GM23338 (cell line): ENCODE results near the gene ROGDI. TPM values are rescaled to one million over a fixed set of nuclear protein-coding genes. Genes with fewer than 3 reads are reported as not detected.

Experiments used
- ATAC-seq: fragments of 200-7000 bp; cut with Tn5 transposase; 3 replicates; pipeline ENCODE4 v1.9.1; 2020
- DNase-seq: peaks from one replicate; pipeline ENCODE4 v3.0.0-alpha.2; 2015; ENCODE audit warnings: low spot score
- H2AFZ ChIP-seq: fragments of 200-600 bp; sonication (generic); 2 replicates; pipeline ENCODE4 v1.8.0; 2016; ENCODE audit warnings: antibody characterized with exemption, mild to moderate bottlenecking, moderate library complexity
- H3F3A ChIP-seq: fragments of 200-600 bp; sonication (generic); replicated peaks from 2 replicates; pipeline ENCODE4 v1.8.0; 2017; ENCODE audit warnings: antibody characterized with exemption, mixed run types, low read depth
- H3K27ac ChIP-seq: fragments of 200-600 bp; sonication (generic); 2 replicates; pipeline ENCODE4 v1.6.1; 2016; ENCODE audit warnings: low read depth
- H3K27me3 ChIP-seq: fragments of 200-600 bp; sonication (generic); 2 replicates; pipeline ENCODE4 v1.8.0; 2016; ENCODE audit warnings: mild to moderate bottlenecking, mixed run types, moderate library complexity; ENCODE audit not compliant: insufficient read depth
- H3K36me3 ChIP-seq: fragments of 200-600 bp; sonication (generic); 2 replicates; pipeline ENCODE4 v1.8.0; 2016; ENCODE audit warnings: mild to moderate bottlenecking; ENCODE audit not compliant: insufficient read depth
- H3K4me1 ChIP-seq: fragments of 200-600 bp; sonication (generic); 2 replicates; pipeline ENCODE4 v1.8.0; 2016; ENCODE audit warnings: mild to moderate bottlenecking, moderate library complexity; ENCODE audit not compliant: insufficient read depth
- H3K4me2 ChIP-seq: fragments of 200-600 bp; sonication (generic); 2 replicates; pipeline ENCODE4 v1.7.1; 2017; ENCODE audit warnings: mixed run types
- H3K4me3 ChIP-seq: fragments of 200-600 bp; sonication (generic); 2 replicates; pipeline ENCODE4 v1.6.1; 2016; ENCODE audit warnings: mixed run types
- H3K79me2 ChIP-seq: fragments of 200-600 bp; sonication (generic); replicated peaks from 2 replicates; pipeline ENCODE4 v1.8.0; 2017; ENCODE audit warnings: mild to moderate bottlenecking; ENCODE audit not compliant: insufficient read depth
- H3K9me2 ChIP-seq: fragments of 200-600 bp; sonication (generic); 2 replicates; pipeline ENCODE4 v1.8.0; 2017; ENCODE audit not compliant: insufficient read depth
- H4K20me1 ChIP-seq: fragments of 200-600 bp; sonication (generic); replicated peaks from 2 replicates; pipeline ENCODE4 v1.8.0; 2017; ENCODE audit warnings: mild to moderate bottlenecking; ENCODE audit not compliant: insufficient read depth
- H3K27ac Mint-ChIP-seq: 2 replicates; pipeline ENCODE4 v1.8.0; 2020; ENCODE audit warnings: inconsistent platforms, mild to moderate bottlenecking, moderate library complexity, mixed read lengths
- H3K27me3 Mint-ChIP-seq: 3 replicates; pipeline ENCODE4 v1.8.0; 2022; ENCODE audit warnings: low read depth, mild to moderate bottlenecking, moderate library complexity, mixed read lengths, inconsistent platforms; ENCODE audit not compliant: insufficient read depth, poor library complexity
- H3K36me3 Mint-ChIP-seq: 3 replicates; pipeline ENCODE4 v1.8.0; 2021; ENCODE audit warnings: low read depth, mild to moderate bottlenecking, inconsistent platforms, moderate library complexity, mixed read lengths
- H3K4me1 Mint-ChIP-seq: 3 replicates; pipeline ENCODE4 v1.8.0; 2020; ENCODE audit warnings: mild to moderate bottlenecking, inconsistent platforms, mixed read lengths
- H3K4me3 Mint-ChIP-seq: 3 replicates; pipeline ENCODE4 v1.8.0; 2021; ENCODE audit warnings: moderate library complexity, mild to moderate bottlenecking, inconsistent platforms, mixed read lengths
- H3K9me3 Mint-ChIP-seq: 3 replicates; pipeline ENCODE4 v1.8.0; 2020; ENCODE audit warnings: moderate library complexity, mild to moderate bottlenecking, inconsistent platforms, mixed read lengths
- CREB1 ChIP-seq: fragments of 250-450 bp; sonication (Bioruptor Pico); IDR thresholded peaks from 2 replicates; pipeline ENCODE4 v1.5.0; 2020; ENCODE audit warnings: low read depth, mild to moderate bottlenecking, moderate library complexity
- EZH2 ChIP-seq: fragments of 200-600 bp; sonication (generic); IDR thresholded peaks from one replicate; pipeline ENCODE4 v1.8.0; 2017; ENCODE audit warnings: antibody characterized with exemption, mild to moderate bottlenecking, low read depth; ENCODE audit not compliant: unreplicated experiment
- JUNB ChIP-seq: IDR thresholded peaks from one replicate; pipeline ENCODE4 v1.6.1; 2016; ENCODE audit warnings: antibody characterized with exemption; ENCODE audit not compliant: unreplicated experiment
- NANOG ChIP-seq: IDR thresholded peaks from 2 replicates; pipeline ENCODE4 v1.6.1; 2016; ENCODE audit warnings: antibody characterized with exemption, borderline replicate concordance
- ZNF114 ChIP-seq: fragments of 250-450 bp; sonication (Bioruptor Pico); IDR thresholded peaks from 2 replicates; pipeline ENCODE4 v1.5.0; 2020; ENCODE audit warnings: mild to moderate bottlenecking, moderate library complexity
- polyA plus RNA-seq: library from polyadenylated mRNA; unstranded; fragments of >200 nt; fragmentation: Nextera tagmentation; extraction: Ambion mirVana; gene quantifications from 2 replicates; pipeline ENCODE4 v1.2.1, GENCODE V29; 2016
- total RNA-seq: library from RNA; depleted of rRNA; stranded (reverse); fragments of >200 nt; shearing (Covaris generic); gene quantifications from 2 replicates; pipeline ENCODE4 v1.2.3, GENCODE V29; 2014
- TF ChIP-seq, protein P1 (sequence below): fragments of 250-450 bp; sonication (Bioruptor Pico); IDR thresholded peaks from 2 replicates; pipeline ENCODE4 v1.5.0; 2020; ENCODE audit warnings: mild to moderate bottlenecking, moderate library complexity
- TF ChIP-seq, protein P2 (sequence below): IDR thresholded peaks from 2 replicates; pipeline ENCODE4 v1.6.1; 2016; ENCODE audit warnings: antibody characterized with exemption
- TF ChIP-seq, protein P3 (sequence below), 2 experiments: fragments of 200-600 bp in 1 of 2; sonication (generic) in 1 of 2; conservative IDR thresholded peaks; 2 replicates each; pipeline versions ENCODE4 v1.5.1 to v1.6.1; 2016 to 2017; ENCODE audit warnings: antibody characterized with exemption in 2 of 2, low read depth in 2 of 2, mild to moderate bottlenecking in 2 of 2, moderate library complexity in 1 of 2

The ROGDI gene
- total and polyA plus RNA-seq, 2 experiments from 2014 or later, result 30.3 to 38.8 TPM

DNA sequence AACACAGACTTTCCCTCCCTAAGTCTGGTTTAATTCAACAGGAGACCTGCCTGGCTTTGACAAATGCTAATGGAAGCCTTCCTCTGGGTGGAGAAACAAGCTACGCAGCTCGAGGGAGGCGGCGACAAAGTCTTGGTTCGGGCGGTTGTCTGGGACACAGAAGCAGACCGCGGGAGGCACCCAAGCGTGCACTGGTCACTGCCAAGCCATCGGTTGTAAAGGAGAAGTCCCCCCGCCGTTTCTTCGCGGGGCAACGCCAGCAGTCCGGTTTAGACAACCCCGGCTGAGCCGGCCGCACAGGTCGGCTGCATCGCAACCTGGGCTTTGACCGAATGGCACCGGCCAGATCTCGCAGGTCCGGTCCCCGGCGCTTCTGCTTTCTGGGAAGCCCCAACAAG is 44.1 kb upstream of the ROGDI start (continued):
- TF ChIP-seq, protein P1, sequence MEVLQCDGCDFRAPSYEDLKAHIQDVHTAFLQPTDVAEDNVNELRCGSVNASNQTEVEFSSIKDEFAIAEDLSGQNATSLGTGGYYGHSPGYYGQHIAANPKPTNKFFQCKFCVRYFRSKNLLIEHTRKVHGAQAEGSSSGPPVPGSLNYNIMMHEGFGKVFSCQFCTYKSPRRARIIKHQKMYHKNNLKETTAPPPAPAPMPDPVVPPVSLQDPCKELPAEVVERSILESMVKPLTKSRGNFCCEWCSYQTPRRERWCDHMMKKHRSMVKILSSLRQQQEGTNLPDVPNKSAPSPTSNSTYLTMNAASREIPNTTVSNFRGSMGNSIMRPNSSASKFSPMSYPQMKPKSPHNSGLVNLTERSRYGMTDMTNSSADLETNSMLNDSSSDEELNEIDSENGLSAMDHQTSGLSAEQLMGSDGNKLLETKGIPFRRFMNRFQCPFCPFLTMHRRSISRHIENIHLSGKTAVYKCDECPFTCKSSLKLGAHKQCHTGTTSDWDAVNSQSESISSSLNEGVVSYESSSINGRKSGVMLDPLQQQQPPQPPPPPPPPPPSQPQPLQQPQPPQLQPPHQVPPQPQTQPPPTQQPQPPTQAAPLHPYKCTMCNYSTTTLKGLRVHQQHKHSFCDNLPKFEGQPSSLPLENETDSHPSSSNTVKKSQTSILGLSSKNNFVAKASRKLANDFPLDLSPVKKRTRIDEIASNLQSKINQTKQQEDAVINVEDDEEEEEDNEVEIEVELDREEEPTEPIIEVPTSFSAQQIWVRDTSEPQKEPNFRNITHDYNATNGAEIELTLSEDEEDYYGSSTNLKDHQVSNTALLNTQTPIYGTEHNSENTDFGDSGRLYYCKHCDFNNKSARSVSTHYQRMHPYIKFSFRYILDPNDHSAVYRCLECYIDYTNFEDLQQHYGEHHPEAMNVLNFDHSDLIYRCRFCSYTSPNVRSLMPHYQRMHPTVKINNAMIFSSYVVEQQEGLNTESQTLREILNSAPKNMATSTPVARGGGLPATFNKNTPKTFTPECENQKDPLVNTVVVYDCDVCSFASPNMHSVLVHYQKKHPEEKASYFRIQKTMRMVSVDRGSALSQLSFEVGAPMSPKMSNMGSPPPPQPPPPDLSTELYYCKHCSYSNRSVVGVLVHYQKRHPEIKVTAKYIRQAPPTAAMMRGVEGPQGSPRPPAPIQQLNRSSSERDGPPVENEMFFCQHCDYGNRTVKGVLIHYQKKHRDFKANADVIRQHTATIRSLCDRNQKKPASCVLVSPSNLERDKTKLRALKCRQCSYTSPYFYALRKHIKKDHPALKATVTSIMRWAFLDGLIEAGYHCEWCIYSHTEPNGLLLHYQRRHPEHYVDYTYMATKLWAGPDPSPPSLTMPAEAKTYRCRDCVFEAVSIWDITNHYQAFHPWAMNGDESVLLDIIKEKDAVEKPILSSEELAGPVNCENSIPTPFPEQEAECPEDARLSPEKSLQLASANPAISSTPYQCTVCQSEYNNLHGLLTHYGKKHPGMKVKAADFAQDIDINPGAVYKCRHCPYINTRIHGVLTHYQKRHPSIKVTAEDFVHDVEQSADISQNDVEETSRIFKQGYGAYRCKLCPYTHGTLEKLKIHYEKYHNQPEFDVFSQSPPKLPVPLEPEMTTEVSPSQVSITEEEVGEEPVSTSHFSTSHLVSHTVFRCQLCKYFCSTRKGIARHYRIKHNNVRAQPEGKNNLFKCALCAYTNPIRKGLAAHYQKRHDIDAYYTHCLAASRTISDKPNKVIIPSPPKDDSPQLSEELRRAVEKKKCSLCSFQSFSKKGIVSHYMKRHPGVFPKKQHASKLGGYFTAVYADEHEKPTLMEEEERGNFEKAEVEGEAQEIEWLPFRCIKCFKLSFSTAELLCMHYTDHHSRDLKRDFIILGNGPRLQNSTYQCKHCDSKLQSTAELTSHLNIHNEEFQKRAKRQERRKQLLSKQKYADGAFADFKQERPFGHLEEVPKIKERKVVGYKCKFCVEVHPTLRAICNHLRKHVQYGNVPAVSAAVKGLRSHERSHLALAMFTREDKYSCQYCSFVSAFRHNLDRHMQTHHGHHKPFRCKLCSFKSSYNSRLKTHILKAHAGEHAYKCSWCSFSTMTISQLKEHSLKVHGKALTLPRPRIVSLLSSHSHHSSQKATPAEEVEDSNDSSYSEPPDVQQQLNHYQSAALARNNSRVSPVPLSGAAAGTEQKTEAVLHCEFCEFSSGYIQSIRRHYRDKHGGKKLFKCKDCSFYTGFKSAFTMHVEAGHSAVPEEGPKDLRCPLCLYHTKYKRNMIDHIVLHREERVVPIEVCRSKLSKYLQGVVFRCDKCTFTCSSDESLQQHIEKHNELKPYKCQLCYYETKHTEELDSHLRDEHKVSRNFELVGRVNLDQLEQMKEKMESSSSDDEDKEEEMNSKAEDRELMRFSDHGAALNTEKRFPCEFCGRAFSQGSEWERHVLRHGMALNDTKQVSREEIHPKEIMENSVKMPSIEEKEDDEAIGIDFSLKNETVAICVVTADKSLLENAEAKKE (CRISPR knock-in tag), result no peak
- no peak for TF ChIP-seq JUNB
- no peak for TF ChIP-seq ZNF114 (CRISPR knock-in tag)

DNA sequence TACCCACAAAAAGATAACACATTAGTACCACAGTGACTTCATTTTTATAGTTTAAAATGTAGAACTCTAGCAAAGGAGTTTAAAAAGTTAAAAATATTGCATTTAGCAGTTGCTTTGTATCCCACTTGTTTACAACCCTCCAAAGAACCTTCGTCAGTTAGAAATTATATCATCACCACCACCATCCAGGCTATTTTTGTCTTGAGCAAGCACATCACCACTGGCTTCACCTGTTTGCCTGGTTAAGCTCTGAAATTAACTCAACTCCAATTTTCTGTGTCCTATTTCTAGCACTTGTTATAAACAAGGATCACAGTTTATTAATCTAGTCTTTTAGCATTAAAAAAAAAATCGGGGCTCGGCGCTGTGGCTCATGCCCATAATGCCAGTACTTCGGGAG is 38.6 kb upstream of the ROGDI start:
- Mint-ChIP-seq H3K27ac (no peak overlapping the region), H3K27me3 (peaks cover 2% of the 10 kb centered on the region), H3K4me1 (peaks cover 2% of the 10 kb centered on the region; the same call in 2 of the 3 replicates), H3K9me3 (no peaks in the 10 kb centered on the region), H3K36me3 (peaks cover 85% of the 10 kb centered on the region), H3K4me3 (no peak overlapping the region)
- H3K4me1 ChIP-seq, result peaks cover 4% of the 10 kb centered on the region
- H3K4me3 ChIP-seq, result no peak overlapping the region
- no peak overlapping the region for H3K27ac ChIP-seq
- peaks cover 27% of the 10 kb centered on the region for H4K20me1 ChIP-seq
- no peaks in the 10 kb centered on the region for H3K9me2 ChIP-seq
- no peak overlapping the region for H3K4me2 ChIP-seq
- H3K36me3 ChIP-seq, result peaks cover 57% of the 10 kb centered on the region
- ATAC-seq (no peak), DNase-seq (no peak)
- H3K79me2 ChIP-seq, result peaks cover 39% of the 10 kb centered on the region
- H3F3A ChIP-seq, result peaks cover 17% of the 10 kb centered on the region; the same call in 1 of the 2 replicates
- no peaks in the 10 kb centered on the region for H3K27me3 ChIP-seq
- H2AFZ ChIP-seq, result no peak overlapping the region
- TF ChIP-seq, protein P2, sequence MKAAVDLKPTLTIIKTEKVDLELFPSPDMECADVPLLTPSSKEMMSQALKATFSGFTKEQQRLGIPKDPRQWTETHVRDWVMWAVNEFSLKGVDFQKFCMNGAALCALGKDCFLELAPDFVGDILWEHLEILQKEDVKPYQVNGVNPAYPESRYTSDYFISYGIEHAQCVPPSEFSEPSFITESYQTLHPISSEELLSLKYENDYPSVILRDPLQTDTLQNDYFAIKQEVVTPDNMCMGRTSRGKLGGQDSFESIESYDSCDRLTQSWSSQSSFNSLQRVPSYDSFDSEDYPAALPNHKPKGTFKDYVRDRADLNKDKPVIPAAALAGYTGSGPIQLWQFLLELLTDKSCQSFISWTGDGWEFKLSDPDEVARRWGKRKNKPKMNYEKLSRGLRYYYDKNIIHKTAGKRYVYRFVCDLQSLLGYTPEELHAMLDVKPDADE, result no peak
- TF ChIP-seq JUNB (no peak), NANOG (no peak), ZNF114 (CRISPR knock-in tag) (no peak), EZH2 (no peak), CREB1 (no peak)
- TF ChIP-seq, protein P3, sequence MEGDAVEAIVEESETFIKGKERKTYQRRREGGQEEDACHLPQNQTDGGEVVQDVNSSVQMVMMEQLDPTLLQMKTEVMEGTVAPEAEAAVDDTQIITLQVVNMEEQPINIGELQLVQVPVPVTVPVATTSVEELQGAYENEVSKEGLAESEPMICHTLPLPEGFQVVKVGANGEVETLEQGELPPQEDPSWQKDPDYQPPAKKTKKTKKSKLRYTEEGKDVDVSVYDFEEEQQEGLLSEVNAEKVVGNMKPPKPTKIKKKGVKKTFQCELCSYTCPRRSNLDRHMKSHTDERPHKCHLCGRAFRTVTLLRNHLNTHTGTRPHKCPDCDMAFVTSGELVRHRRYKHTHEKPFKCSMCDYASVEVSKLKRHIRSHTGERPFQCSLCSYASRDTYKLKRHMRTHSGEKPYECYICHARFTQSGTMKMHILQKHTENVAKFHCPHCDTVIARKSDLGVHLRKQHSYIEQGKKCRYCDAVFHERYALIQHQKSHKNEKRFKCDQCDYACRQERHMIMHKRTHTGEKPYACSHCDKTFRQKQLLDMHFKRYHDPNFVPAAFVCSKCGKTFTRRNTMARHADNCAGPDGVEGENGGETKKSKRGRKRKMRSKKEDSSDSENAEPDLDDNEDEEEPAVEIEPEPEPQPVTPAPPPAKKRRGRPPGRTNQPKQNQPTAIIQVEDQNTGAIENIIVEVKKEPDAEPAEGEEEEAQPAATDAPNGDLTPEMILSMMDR (conservative IDR thresholded peaks at IDR 0.05; ENCODE audit: low read depth in 2 of 2), result no peak
